ENCODE data around the gene RNF141.

RNF141 gene

DNA sequence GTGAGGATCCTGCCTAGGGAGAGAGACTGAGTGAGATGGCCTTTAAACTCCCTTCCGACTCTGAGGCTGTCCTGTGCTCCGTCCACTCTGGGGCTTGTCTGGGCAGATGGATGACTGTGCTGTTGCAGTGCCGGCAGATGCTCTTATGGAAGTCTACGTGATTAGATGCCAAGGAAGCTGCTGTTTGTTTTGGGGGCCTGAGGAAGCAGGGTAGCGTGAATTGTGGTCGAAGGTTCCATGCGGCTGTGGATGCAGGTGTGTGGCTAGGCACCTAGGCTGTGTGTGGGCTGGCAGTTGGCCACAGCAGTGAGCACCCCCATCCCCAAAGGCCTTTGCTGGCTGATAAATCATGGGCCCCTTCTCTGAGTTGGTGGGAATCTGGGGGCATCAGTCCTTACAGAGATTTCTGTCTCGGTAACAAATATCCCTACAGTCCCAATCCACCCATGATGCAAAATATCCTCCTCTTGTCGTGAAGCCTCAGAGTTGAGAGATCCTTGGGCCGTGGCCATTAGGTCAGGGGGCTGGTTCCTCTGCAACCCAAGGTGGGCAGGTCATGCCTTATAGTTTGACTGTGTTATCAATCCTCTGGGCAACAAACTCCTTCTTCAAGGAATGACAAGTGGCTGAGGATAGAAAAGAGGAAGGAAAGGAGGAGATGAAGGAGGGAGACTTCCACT is 54.7 kb downstream of the RNF141 start:
- H3K4me3 Mint-ChIP-seq, result no peak overlapping the region
- DNase-seq (no peak), ATAC-seq (no peak)
- H3K9me3 Mint-ChIP-seq, result no peaks in the 10 kb centered on the region
- H3K27me3 Mint-ChIP-seq, result no peaks in the 10 kb centered on the region
- peaks cover 35% of the 10 kb centered on the region for H3K4me1 Mint-ChIP-seq
- H3K27ac Mint-ChIP-seq, result peak overlapping the region in 1 of 2 donors; percentile 36

DNA sequence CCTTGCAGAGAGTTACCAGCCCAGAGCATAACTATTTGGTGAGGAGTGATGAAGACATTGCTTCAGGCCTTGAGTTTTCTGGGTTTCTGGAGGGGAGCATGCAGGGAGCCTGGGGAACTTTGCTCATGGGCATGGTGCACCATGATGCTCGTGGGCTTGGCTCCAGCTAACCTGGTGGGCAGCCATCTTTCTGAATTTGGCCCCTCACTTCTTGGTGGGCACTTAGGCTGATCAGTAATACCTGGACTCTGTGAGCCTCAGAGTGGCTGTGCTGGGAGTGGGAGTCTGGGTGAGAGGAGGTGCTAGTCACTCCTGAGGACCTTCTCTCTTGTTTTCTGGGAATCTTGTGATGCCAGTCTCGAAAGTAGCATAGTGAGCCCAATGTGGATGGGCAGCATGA is 55.3 kb downstream of the RNF141 start:
- H3K4me3 Mint-ChIP-seq, result no peak overlapping the region
- H3K27me3 Mint-ChIP-seq, result no peaks in the 10 kb centered on the region
- ATAC-seq (no peak), DNase-seq (no peak)
- H3K9me3 Mint-ChIP-seq, result no peaks in the 10 kb centered on the region
- peaks cover 35% of the 10 kb centered on the region for H3K4me1 Mint-ChIP-seq
- H3K27ac Mint-ChIP-seq, result peak overlapping the region; percentile 27 to 36

DNA sequence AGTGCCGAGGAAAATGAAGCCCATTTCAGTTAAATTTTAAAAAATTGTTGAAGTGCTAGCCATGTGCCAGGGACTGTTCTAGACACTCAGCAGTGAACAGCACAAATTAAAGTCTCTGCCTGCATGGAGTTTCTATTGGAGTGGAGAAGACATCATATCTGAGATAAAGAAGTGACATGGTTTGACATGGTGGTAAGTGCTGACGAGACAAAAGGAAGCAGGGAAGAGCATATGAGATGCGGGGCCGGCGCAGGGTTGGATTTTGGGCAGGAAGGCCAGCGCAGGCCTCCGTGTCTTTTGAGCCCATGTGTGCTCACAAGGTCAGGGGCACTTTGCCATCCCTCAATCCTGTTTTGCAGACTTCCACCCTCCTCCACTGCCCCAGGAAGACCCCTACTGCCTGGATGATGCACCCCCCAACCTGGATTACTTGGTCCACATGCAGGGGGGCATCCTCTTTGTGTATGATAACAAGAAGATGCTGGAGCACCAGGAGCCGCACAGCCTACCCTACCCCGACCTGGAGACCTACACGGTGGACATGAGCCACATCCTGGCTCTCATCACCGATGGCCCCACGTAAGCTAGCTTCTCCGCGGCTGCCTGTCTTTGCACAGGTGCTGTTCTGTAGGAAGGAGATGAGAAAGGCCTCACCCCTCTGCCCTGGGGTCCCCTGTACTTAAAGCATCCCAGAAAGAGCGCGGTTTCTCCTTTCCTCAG is 56.4 kb downstream of the RNF141 start:
- DNase-seq (no peak), ATAC-seq (no peak)
- Mint-ChIP-seq H3K27ac (no peak overlapping the region), H3K4me3 (no peak overlapping the region), H3K4me1 (peaks cover 27% of the 10 kb centered on the region), H3K9me3 (no peaks in the 10 kb centered on the region), H3K27me3 (no peaks in the 10 kb centered on the region)

DNA sequence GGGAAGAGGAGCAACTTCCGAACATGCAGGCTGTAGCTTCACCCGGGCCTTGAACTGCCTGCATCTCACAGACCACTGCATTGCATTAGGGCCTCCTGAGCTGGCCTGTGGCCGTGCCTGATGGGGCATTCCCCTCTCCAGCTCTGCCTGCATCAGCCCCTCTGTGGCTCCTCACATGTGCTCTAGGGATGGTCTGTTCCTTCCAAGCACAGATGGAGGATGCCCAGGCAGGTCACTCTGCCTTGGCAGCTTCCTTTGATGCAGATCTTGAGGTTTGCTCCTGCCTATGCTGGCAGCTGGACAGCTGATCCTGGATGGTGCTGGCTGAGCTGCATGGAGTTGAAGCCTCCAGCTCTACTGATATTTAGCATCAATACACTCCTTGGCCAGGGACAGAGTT is 57.4 kb downstream of the RNF141 start:
- Mint-ChIP-seq H3K9me3 (no peaks in the 10 kb centered on the region), H3K4me1 (peaks cover 16% of the 10 kb centered on the region), H3K27me3 (no peaks in the 10 kb centered on the region), H3K27ac (peak overlapping the region in 1 of 2 donors; percentile 72), H3K4me3 (no peak overlapping the region)
- ATAC-seq (no peak), DNase-seq (no peak)

GRCh38 chr11:10483174-10483573 is 57.8 kb downstream of the RNF141 start:
- Mint-ChIP-seq H3K27me3 (no peaks in the 10 kb centered on the region), H3K4me1 (peaks cover 14% of the 10 kb centered on the region), H3K9me3 (no peaks in the 10 kb centered on the region), H3K27ac (no peak overlapping the region), H3K4me3 (no peak overlapping the region)
- ATAC-seq, result no peak
- DNase-seq, result no peak

DNA sequence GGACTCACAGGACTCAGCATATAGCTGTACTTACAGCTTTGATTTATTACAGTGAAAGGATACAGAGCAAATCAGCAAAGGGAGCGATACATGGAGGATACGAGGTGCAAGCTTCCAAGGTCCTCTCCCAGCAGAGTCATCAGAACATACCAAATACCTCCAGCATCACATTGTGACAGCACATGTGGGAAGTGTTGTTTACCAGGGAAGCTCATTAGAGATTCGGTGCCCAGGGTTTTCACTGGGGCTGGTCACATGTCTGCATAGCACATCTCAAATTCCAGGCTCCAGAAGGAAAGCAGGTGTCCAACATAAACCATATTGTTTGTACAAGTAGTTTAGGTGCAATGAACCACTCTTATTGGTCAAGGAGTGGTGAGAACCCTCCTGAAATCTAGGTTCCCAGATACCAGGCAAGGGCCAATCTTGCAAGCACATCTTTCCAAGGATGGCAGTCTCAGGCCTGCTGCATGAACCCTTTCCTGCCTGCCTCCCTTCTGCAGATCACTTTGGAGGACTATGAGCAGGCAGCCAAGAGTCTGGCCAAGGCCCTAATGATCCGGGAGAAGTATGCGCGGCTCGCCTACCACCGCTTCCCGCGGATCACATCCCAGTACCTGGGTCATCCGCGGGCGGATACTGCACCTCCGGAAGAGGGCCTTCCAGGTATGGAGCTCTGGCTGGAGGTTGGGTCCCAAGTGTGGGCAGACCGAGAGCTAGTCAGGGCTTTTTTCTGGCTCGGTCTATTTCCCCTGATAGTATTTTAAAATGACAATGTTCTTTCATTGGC is 59.2 kb downstream of the RNF141 start:
- Mint-ChIP-seq H3K4me1 (peaks cover 13% of the 10 kb centered on the region), H3K4me3 (no peak overlapping the region), H3K9me3 (no peaks in the 10 kb centered on the region), H3K27ac (peak overlapping the region in 1 of 2 donors; percentile 68), H3K27me3 (no peaks in the 10 kb centered on the region)
- DNase-seq (no peak), ATAC-seq (no peak)

- Mint-ChIP-seq H3K27me3 (no peaks in the 10 kb centered on the region), H3K4me1 (peaks cover 19% of the 10 kb centered on the region), H3K4me3 (no peak overlapping the region), H3K9me3 (no peaks in the 10 kb centered on the region), H3K27ac (peak overlapping the region in 1 of 2 donors; percentile 30)
- DNase-seq (no peak), ATAC-seq (no peak)
Observed at GRCh38 chr11:10480760-10481159, 60.2 kb downstream of the RNF141 start.

GRCh38 chr11:10480026-10480425 is 61.0 kb downstream of the RNF141 start:
- H3K4me3 Mint-ChIP-seq, result no peak overlapping the region
- no peak for DNase-seq
- no peaks in the 10 kb centered on the region for H3K9me3 Mint-ChIP-seq
- H3K27me3 Mint-ChIP-seq, result no peaks in the 10 kb centered on the region
- no peak overlapping the region for H3K27ac Mint-ChIP-seq
- no peak for ATAC-seq
- H3K4me1 Mint-ChIP-seq, result peaks cover 19% of the 10 kb centered on the region

DNA sequence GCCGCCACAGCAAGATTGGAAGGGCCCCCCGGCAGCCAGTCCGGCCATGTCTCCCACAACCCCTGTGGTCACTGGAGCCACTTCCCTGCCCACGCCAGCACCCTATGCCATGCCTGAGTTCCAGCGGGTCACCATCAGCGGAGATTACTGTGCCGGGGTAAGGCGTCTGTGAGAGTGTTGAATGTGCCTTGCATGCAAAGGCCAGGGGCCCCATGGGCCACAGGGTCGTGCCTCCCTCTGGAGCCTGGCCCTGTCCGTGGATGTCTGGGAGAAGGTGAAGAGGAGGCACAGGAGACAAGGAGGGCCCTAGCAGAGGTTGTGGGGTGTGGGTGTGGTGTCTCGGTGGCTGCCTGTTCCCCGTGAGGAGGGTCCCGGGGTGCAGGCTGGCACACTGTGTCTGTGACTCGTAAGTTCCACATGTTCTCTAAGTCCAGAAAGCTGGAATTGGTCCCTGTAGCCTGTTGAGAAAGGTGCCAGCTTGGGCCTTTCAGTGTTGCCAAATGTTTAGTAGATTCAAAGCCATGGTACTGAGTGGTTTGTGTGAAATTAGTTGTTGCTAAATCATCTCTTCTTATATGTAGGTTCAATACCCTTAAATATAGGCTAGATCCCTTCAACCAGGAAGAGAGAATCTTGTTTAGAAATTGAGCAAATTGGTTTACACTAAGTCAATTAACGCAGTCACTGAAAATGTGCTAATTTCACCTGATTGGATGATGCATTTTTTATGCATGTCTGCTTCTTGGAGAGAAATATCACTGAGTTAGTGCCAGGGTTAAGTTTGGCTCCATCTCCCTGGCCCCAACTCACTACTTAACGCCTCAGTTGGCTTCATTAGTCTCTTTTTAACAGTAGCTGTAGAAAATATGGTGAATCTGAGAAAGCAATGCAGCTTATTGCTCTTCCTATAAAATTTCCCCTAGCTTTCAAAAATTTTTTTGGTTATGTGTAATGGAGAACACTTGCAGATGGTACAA is 62.1 kb downstream of the RNF141 start:
- ATAC-seq (no peak), DNase-seq (no peak)
- H3K9me3 Mint-ChIP-seq, result no peaks in the 10 kb centered on the region
- H3K27ac Mint-ChIP-seq, result peak overlapping the region in 1 of 2 donors; percentile 77
- H3K27me3 Mint-ChIP-seq, result no peaks in the 10 kb centered on the region
- H3K4me3 Mint-ChIP-seq, result no peak overlapping the region
- H3K4me1 Mint-ChIP-seq, result peaks cover 29% of the 10 kb centered on the region

DNA sequence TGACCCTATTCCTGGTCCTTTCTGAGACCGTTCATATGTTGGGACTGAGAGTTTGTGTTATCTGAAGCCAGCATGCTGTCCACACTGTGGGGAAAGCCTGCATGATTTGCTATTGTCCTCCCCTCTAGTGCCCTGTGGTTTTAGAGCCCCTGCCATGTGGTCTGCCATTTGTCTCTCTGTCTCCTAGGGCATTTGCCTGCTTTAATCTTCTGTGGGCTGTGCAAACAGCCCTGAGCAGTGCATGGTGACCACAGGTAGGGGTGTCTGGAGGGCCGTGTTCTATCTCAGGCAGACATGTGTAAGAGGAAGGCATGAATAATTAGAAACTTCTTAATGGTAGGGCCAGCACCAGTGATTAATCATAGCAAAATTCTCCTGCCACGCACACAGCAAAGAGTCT is 62.9 kb downstream of the RNF141 start:
- peak overlapping the region; percentile 14 to 77 for H3K27ac Mint-ChIP-seq
- peaks cover 29% of the 10 kb centered on the region for H3K4me1 Mint-ChIP-seq
- H3K27me3 Mint-ChIP-seq, result no peaks in the 10 kb centered on the region
- H3K9me3 Mint-ChIP-seq, result no peaks in the 10 kb centered on the region
- no peak for ATAC-seq
- no peak overlapping the region for H3K4me3 Mint-ChIP-seq
- no peak for DNase-seq

- no peaks in the 10 kb centered on the region for H3K27me3 Mint-ChIP-seq
- no peak for DNase-seq
- H3K4me1 Mint-ChIP-seq, result peaks cover 29% of the 10 kb centered on the region
- no peak overlapping the region for H3K27ac Mint-ChIP-seq
- no peak overlapping the region for H3K4me3 Mint-ChIP-seq
- H3K9me3 Mint-ChIP-seq, result no peaks in the 10 kb centered on the region
- ATAC-seq, result no peak
Observed at GRCh38 chr11:10477690-10478046, 63.3 kb downstream of the RNF141 start.

GRCh38 chr11:10476927-10477689 is 63.9 kb downstream of the RNF141 start:
- Mint-ChIP-seq H3K4me3 (no peak overlapping the region), H3K4me1 (peaks cover 29% of the 10 kb centered on the region), H3K27me3 (no peaks in the 10 kb centered on the region), H3K27ac (peak overlapping the region; percentile 66 to 72), H3K9me3 (no peaks in the 10 kb centered on the region)
- ATAC-seq, result no peak
- DNase-seq, result no peak

- DNase-seq, result no peak
- Mint-ChIP-seq H3K4me1 (peaks cover 29% of the 10 kb centered on the region), H3K4me3 (no peak overlapping the region), H3K9me3 (no peaks in the 10 kb centered on the region), H3K27me3 (no peaks in the 10 kb centered on the region), H3K27ac (peak overlapping the region in 1 of 2 donors; percentile 85)
- no peak for ATAC-seq
Observed at GRCh38 chr11:10476342-10476741, 64.6 kb downstream of the RNF141 start.

DNA sequence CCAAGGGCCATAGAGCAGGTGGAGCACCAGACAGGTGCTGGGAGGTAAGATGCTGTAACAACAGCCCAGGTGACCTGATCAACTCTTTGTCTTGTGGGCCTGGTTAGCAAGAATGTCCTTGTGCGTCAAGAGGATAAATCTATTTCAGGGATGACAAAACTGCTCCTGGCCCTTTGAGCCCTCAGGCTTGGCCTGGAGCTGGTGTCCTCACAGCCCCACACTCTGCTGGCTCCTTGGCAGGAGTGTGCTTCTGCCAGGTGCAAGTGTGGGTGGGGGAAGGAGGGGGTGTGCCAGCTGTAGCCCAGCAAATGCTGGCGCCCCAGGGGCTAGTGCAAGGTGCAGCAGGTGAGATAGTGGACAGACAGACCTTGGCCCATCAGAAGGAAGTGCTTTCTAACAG is 66.4 kb downstream of the RNF141 start:
- DNase-seq (no peak), ATAC-seq (no peak)
- Mint-ChIP-seq H3K9me3 (no peaks in the 10 kb centered on the region), H3K4me1 (peaks cover 29% of the 10 kb centered on the region), H3K27me3 (no peaks in the 10 kb centered on the region), H3K4me3 (no peak overlapping the region), H3K27ac (peak overlapping the region; percentile 59 to 89)
